HG02852 (cell line): Measurements from ENCODE around the gene MED15.

ENCODE experiments used
- ATAC-seq: cut with Tn5 transposase; IDR thresholded peaks from one replicate; pipeline ENCODE4 v1.9.1; 2021; ENCODE audit warnings: mild to moderate bottlenecking, moderate library complexity; ENCODE audit not compliant: unreplicated experiment

The MED15 gene

GRCh38 chr22:20550851-20551744 is 43.7 kb downstream of the MED15 start:
- no peak for ATAC-seq

GRCh38 chr22:20551805-20552442 is 44.5 kb downstream of the MED15 start:
- no peak for ATAC-seq

GRCh38 chr22:20552443-20553401 is 45.3 kb downstream of the MED15 start:
- ATAC-seq: no peak

- ATAC-seq: no peak
Measured at GRCh38 chr22:20553947-20554741, 46.7 kb downstream of the MED15 start.

GRCh38 chr22:20554824-20555223 is 47.4 kb downstream of the MED15 start:
- no peak for ATAC-seq

- no peak for ATAC-seq
Measured at GRCh38 chr22:20558534-20558933, 51.1 kb downstream of the MED15 start.

GRCh38 chr22:20559174-20559760 is 51.9 kb downstream of the MED15 start:
- no peak for ATAC-seq

- ATAC-seq: no peak
Measured at GRCh38 chr22:20560716-20561115, 53.3 kb downstream of the MED15 start.

- no peak for ATAC-seq
Measured at GRCh38 chr22:20561882-20562281, 54.5 kb downstream of the MED15 start.

- ATAC-seq: no peak
Measured at GRCh38 chr22:20562607-20563465, 55.4 kb downstream of the MED15 start.

- no peak for ATAC-seq
Measured at GRCh38 chr22:20563466-20563906, 56.1 kb downstream of the MED15 start.

GRCh38 chr22:20563941-20564371 is 56.5 kb downstream of the MED15 start:
- ATAC-seq: no peak

GRCh38 chr22:20565079-20565734 is 57.8 kb downstream of the MED15 start:
- ATAC-seq: no peak

- no peak for ATAC-seq
Measured at GRCh38 chr22:20565761-20566160, 58.4 kb downstream of the MED15 start.

GRCh38 chr22:20566420-20567260 is 59.2 kb downstream of the MED15 start:
- ATAC-seq: no peak

GRCh38 chr22:20567371-20567847 is 60.0 kb downstream of the MED15 start:
- ATAC-seq: no peak

- ATAC-seq: no peak
Measured at GRCh38 chr22:20567993-20568417, 60.6 kb downstream of the MED15 start.
